ENCODE data around the gene MISP3. TPM values are rescaled to one million over a fixed set of nuclear protein-coding genes. Genes with fewer than 3 reads are reported as not detected.

The MISP3 gene
- total RNA-seq, 1 donor from 2014 or later = 2.1 TPM

DNA sequence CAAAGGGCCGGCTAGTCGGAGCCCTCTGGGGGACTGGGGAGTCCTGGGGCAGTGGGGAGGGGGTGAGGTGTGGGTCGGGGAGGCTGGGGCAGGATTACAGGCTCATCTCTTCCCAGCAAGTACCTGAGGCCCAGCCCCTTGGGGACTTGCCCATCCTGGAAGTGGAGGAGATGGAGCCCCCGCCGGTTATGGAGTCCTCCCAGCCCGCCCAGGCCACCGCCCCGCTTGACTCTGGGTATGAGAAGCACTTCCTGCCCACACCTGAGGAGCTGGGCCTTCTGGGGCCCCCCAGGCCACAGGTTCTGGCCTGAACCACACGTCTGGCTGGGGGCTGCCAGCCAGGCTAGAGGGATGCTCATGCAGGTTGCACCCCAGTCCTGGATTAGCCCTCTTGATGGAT, 20.6 kb upstream of the MISP3 start:
- DNase-seq (ENCODE audit: extremely low spot score, unreplicated experiment) = no peak
- peaks cover under 1% of the 10 kb centered on the region for H3K4me1 Mint-ChIP-seq (ENCODE audit: unreplicated experiment)
- H3K27me3 Mint-ChIP-seq (ENCODE audit: unreplicated experiment) = no peaks in the 10 kb centered on the region
- no peak overlapping the region for H3K27ac Mint-ChIP-seq (ENCODE audit: unreplicated experiment)
- H3K36me3 Mint-ChIP-seq (ENCODE audit: unreplicated experiment) = peaks cover 3% of the 10 kb centered on the region
- no peaks in the 10 kb centered on the region for H3K9me3 Mint-ChIP-seq (ENCODE audit: unreplicated experiment)
- TF ChIP-seq, protein P1, sequence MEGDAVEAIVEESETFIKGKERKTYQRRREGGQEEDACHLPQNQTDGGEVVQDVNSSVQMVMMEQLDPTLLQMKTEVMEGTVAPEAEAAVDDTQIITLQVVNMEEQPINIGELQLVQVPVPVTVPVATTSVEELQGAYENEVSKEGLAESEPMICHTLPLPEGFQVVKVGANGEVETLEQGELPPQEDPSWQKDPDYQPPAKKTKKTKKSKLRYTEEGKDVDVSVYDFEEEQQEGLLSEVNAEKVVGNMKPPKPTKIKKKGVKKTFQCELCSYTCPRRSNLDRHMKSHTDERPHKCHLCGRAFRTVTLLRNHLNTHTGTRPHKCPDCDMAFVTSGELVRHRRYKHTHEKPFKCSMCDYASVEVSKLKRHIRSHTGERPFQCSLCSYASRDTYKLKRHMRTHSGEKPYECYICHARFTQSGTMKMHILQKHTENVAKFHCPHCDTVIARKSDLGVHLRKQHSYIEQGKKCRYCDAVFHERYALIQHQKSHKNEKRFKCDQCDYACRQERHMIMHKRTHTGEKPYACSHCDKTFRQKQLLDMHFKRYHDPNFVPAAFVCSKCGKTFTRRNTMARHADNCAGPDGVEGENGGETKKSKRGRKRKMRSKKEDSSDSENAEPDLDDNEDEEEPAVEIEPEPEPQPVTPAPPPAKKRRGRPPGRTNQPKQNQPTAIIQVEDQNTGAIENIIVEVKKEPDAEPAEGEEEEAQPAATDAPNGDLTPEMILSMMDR (IDR thresholded peaks at IDR 0.05) = no peak
- H3K4me3 Mint-ChIP-seq (ENCODE audit: unreplicated experiment) = no peak overlapping the region

DNA sequence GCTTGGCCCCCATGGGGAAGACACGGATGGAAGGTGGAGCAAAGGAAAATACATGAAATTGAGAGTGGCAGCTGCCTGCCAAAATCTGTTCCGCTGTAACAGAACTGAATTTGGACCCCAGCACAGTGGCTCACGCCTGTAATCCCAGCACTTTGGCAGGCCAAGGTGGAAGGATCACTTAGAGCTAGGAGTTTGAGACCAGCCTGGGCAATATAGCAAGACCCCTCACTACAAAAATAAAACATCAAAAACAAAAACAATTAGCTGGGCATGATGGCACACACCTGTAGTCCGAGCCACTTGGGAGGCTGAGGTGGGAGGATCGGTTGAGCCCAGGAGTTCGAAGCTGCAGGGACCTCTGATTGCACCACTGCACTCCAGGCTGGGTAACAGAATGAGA, 20.1 kb upstream of the MISP3 start:
- no peak overlapping the region for H3K27ac Mint-ChIP-seq (ENCODE audit: unreplicated experiment)
- H3K4me1 Mint-ChIP-seq (ENCODE audit: unreplicated experiment) = peaks cover 3% of the 10 kb centered on the region
- TF ChIP-seq, protein P1 (IDR thresholded peaks at IDR 0.05) = no peak
- no peaks in the 10 kb centered on the region for H3K9me3 Mint-ChIP-seq (ENCODE audit: unreplicated experiment)
- no peaks in the 10 kb centered on the region for H3K27me3 Mint-ChIP-seq (ENCODE audit: unreplicated experiment)
- H3K4me3 Mint-ChIP-seq (ENCODE audit: unreplicated experiment) = no peak overlapping the region
- peaks cover 3% of the 10 kb centered on the region for H3K36me3 Mint-ChIP-seq (ENCODE audit: unreplicated experiment)
- DNase-seq (ENCODE audit: extremely low spot score, unreplicated experiment) = no peak

DNA sequence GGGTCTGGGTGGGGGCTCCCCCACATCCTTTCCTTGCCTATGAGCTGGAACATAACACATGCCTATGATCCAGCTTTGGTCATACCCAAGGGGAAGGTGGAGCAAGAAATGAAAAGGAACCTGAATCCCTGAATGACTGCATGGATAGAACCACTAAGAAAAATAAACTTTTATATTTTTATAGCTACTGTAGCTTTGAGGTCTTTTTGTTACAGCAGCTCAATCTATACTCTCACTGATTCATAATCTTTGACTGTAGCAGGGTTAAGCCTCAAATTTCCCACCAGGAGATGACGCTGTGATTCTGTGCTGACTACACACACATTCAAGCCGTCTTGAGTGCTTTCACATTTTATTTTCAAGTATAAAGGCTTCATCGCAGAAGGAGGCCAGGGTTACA, 19.6 kb upstream of the MISP3 start:
- Mint-ChIP-seq H3K4me1 (ENCODE audit: unreplicated experiment) (peaks cover 8% of the 10 kb centered on the region), H3K27me3 (ENCODE audit: unreplicated experiment) (no peaks in the 10 kb centered on the region), H3K27ac (ENCODE audit: unreplicated experiment) (no peak overlapping the region), H3K9me3 (ENCODE audit: unreplicated experiment) (no peaks in the 10 kb centered on the region), H3K4me3 (ENCODE audit: unreplicated experiment) (no peak overlapping the region), H3K36me3 (ENCODE audit: unreplicated experiment) (peaks cover 3% of the 10 kb centered on the region)
- no peak for DNase-seq (ENCODE audit: extremely low spot score, unreplicated experiment)
- TF ChIP-seq, protein P1 (IDR thresholded peaks at IDR 0.05) = no peak

DNA sequence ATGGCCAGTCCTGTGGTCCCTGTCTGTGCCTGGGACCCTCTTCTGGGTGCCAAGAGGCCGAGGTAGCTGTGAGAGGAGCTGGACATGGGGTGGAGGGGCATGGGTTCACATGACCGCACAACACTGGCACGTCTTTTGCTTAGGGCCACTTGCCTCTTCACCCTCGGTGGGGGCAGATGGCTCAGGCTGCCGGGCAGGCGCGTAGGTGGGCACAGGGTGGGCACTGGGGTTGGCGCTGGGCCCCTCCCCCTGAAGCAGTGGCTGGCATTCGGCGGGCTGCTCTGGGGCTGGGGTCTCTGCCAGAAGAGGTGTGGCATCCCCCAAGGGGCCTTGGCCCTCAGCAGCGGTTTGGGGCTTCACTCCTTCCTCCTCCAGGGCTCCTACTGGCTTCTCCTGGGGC, 19.1 kb upstream of the MISP3 start:
- no peak overlapping the region for H3K4me3 Mint-ChIP-seq (ENCODE audit: unreplicated experiment)
- H3K36me3 Mint-ChIP-seq (ENCODE audit: unreplicated experiment) = peaks cover 3% of the 10 kb centered on the region
- H3K4me1 Mint-ChIP-seq (ENCODE audit: unreplicated experiment) = peaks cover 12% of the 10 kb centered on the region
- TF ChIP-seq, protein P1 (IDR thresholded peaks at IDR 0.05) = no peak
- no peak overlapping the region for H3K27ac Mint-ChIP-seq (ENCODE audit: unreplicated experiment)
- no peaks in the 10 kb centered on the region for H3K9me3 Mint-ChIP-seq (ENCODE audit: unreplicated experiment)
- peaks cover 2% of the 10 kb centered on the region for H3K27me3 Mint-ChIP-seq (ENCODE audit: unreplicated experiment)
- no peak for DNase-seq (ENCODE audit: extremely low spot score, unreplicated experiment)

DNA sequence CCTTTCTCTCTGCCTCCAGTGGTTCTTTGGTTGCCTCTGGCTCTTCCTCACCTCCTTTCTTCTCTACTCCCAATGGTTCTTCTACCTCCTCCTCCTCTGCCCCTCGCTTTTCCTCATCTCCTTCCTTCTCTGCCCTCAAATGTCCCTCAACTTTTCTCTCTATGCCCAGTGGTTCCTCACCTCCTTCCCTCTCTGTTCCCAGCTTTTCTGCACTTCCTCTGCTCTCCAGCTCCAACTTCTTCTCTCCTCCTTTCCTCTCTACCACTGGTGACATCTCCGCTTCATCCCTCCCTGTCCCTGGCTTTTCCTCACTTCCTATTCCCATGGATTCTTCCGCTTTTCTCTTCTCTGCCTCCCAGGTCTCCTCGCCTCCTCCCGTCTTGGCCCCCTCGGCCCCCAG, 18.5 kb upstream of the MISP3 start:
- Mint-ChIP-seq H3K4me3 (ENCODE audit: unreplicated experiment) (no peak overlapping the region), H3K36me3 (ENCODE audit: unreplicated experiment) (peaks cover 3% of the 10 kb centered on the region), H3K4me1 (ENCODE audit: unreplicated experiment) (peaks cover 12% of the 10 kb centered on the region), H3K27me3 (ENCODE audit: unreplicated experiment) (peaks cover 5% of the 10 kb centered on the region), H3K9me3 (ENCODE audit: unreplicated experiment) (no peaks in the 10 kb centered on the region), H3K27ac (ENCODE audit: unreplicated experiment) (no peak overlapping the region)
- TF ChIP-seq, protein P1 (IDR thresholded peaks at IDR 0.05) = no peak
- DNase-seq (ENCODE audit: extremely low spot score, unreplicated experiment) = no peak

Data from osteocyte (in vitro differentiated cells).